ENCODE measurements around the gene PRKG1.

DNA sequence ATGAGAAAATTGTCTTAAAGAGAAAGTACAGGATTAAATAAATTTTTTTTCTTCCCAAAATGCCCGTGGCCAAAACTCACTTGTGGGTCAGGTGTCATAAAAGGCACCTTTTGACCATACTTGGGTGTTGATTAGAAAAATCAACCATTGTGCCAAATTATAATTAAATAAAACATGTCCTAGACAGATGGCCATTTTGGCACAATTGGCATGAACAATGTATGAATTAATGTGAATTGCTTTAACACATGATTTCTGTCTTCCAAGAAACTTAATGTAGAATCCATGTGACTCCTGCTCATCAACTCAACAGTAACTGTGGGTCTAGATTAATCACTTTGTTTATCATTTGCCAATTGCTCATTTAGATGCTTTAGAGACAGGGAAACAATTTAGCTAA is 561.1 kb downstream of the PRKG1 start:
- TF ChIP-seq, protein P1, sequence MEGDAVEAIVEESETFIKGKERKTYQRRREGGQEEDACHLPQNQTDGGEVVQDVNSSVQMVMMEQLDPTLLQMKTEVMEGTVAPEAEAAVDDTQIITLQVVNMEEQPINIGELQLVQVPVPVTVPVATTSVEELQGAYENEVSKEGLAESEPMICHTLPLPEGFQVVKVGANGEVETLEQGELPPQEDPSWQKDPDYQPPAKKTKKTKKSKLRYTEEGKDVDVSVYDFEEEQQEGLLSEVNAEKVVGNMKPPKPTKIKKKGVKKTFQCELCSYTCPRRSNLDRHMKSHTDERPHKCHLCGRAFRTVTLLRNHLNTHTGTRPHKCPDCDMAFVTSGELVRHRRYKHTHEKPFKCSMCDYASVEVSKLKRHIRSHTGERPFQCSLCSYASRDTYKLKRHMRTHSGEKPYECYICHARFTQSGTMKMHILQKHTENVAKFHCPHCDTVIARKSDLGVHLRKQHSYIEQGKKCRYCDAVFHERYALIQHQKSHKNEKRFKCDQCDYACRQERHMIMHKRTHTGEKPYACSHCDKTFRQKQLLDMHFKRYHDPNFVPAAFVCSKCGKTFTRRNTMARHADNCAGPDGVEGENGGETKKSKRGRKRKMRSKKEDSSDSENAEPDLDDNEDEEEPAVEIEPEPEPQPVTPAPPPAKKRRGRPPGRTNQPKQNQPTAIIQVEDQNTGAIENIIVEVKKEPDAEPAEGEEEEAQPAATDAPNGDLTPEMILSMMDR (IDR thresholded peaks at IDR 0.05; ENCODE audit: low read depth, low read length, poor library complexity, severe bottlenecking) = no peak
- no peak for TF ChIP-seq EZH2phosphoT487 (IDR thresholded peaks at IDR 0.05; ENCODE audit: borderline replicate concordance, low read length)
